ENCODE data around the gene PRUNE2.

- TF ChIP-seq EZH2 (IDR thresholded peaks at IDR 0.05) = no peak
- TF ChIP-seq FOXP2 (optimal IDR thresholded peaks at IDR 0.05; ENCODE audit: control extremely low read depth, extremely low read length, insufficient read depth) = no peak
- TF ChIP-seq POLR2AphosphoS5 (IDR thresholded peaks at IDR 0.05; ENCODE audit: borderline replicate concordance, low read depth, low read length) = no peak
Measured at GRCh38 chr9:76796296-76796695, 109.6 kb downstream of the PRUNE2 start.
